GM11168 (cell line): ENCODE results near the gene BEAN1.

Source experiments
- in situ Hi-C: fragments of 300-500 bp; cut with MboI; formaldehyde crosslinking; loops from one replicate; pipeline ENCODE4 v1.12.0; 2022; ENCODE audit warnings: low sequenced_read_pairs; ENCODE audit not compliant: unreplicated experiment

BEAN1 gene

GRCh38 chr16:66515596-66516508 lies 88.8 kb downstream of the BEAN1 start:
- in situ Hi-C loops = no loop called here

GRCh38 chr16:66516509-66516807 lies 89.4 kb downstream of the BEAN1 start:
- in situ Hi-C loops = no loop called here

- in situ Hi-C loops = no loop called here
These were observed 89.9 kb downstream of the BEAN1 start for GRCh38 chr16:66516808-66517585.

- in situ Hi-C loops = no loop called here
These were observed 90.6 kb downstream of the BEAN1 start for GRCh38 chr16:66517586-66518263.

GRCh38 chr16:66519482-66520373 lies 92.6 kb downstream of the BEAN1 start:
- in situ Hi-C loops = no loop called here

GRCh38 chr16:66520406-66521170 lies 93.5 kb downstream of the BEAN1 start:
- in situ Hi-C loops = no loop called here

- in situ Hi-C loops = no loop called here
These were observed 94.2 kb downstream of the BEAN1 start for GRCh38 chr16:66521252-66521713.

- in situ Hi-C loops = no loop called here
These were observed 95.1 kb downstream of the BEAN1 start for GRCh38 chr16:66521951-66522771.

- in situ Hi-C loops = no loop called here
These were observed 95.9 kb downstream of the BEAN1 start for GRCh38 chr16:66522816-66523590.

GRCh38 chr16:66523861-66524354 lies 96.8 kb downstream of the BEAN1 start:
- in situ Hi-C loops = no loop called here

- in situ Hi-C loops = no loop called here
These were observed 97.6 kb downstream of the BEAN1 start for GRCh38 chr16:66524601-66525164.

GRCh38 chr16:66525396-66526180 lies 98.5 kb downstream of the BEAN1 start:
- in situ Hi-C loops = no loop called here

- in situ Hi-C loops = no loop called here
These were observed 101.2 kb downstream of the BEAN1 start for GRCh38 chr16:66528294-66528693.

- in situ Hi-C loops = no loop called here
These were observed 102.4 kb downstream of the BEAN1 start for GRCh38 chr16:66529475-66529874.
